ENCODE measurements around the gene RGS7.
"Not testable (repeated sequence)": the region's sequence is repeated elsewhere in the genome, so short reads cannot be mapped to it uniquely, and the experiment has no call there.

Gene RGS7

DNA sequence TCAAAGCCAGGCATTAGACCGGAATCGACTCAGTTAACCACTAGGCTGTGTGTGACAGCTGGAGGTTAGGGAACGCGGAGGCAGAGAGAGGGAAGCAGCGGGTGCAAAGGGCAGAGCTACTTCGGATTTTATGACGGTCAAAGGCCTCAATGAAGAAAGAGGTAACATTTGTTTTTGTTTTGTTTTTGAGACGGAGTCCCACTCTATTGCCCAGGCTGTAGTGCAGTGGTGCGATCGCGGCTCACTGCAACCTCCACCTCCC lies 468.3 kb downstream of the RGS7 start:
- TF ChIP-seq, protein P1, sequence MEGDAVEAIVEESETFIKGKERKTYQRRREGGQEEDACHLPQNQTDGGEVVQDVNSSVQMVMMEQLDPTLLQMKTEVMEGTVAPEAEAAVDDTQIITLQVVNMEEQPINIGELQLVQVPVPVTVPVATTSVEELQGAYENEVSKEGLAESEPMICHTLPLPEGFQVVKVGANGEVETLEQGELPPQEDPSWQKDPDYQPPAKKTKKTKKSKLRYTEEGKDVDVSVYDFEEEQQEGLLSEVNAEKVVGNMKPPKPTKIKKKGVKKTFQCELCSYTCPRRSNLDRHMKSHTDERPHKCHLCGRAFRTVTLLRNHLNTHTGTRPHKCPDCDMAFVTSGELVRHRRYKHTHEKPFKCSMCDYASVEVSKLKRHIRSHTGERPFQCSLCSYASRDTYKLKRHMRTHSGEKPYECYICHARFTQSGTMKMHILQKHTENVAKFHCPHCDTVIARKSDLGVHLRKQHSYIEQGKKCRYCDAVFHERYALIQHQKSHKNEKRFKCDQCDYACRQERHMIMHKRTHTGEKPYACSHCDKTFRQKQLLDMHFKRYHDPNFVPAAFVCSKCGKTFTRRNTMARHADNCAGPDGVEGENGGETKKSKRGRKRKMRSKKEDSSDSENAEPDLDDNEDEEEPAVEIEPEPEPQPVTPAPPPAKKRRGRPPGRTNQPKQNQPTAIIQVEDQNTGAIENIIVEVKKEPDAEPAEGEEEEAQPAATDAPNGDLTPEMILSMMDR (IDR thresholded peaks at IDR 0.05), result no peak
- no peaks in the 10 kb centered on the region for H3K36me3 ChIP-seq
- no peak overlapping the region for H3K27ac ChIP-seq
- no peak overlapping the region for H3K4me3 ChIP-seq (ENCODE audit: low read depth in 1 of 2, low read length in 1 of 2)
- H3K9me3 ChIP-seq, result no peaks in the 10 kb centered on the region
- H3K4me1 ChIP-seq (ENCODE audit: control insufficient read depth in 1 of 2, insufficient read depth in 1 of 2, low read depth in 1 of 2, low read length in 1 of 2), result no peaks in the 10 kb centered on the region
- no peaks in the 10 kb centered on the region for H3K27me3 ChIP-seq

- no peaks in the 10 kb centered on the region for H3K36me3 ChIP-seq
- no peaks in the 10 kb centered on the region for H3K27me3 ChIP-seq
- no peak overlapping the region for H3K4me3 ChIP-seq (ENCODE audit: low read depth in 1 of 2, low read length in 1 of 2)
- H3K27ac ChIP-seq, result no peak overlapping the region
- TF ChIP-seq, protein P1 (IDR thresholded peaks at IDR 0.05), result no peak
- H3K4me1 ChIP-seq (ENCODE audit: control insufficient read depth in 1 of 2, insufficient read depth in 1 of 2, low read depth in 1 of 2, low read length in 1 of 2), result no peaks in the 10 kb centered on the region
- no peaks in the 10 kb centered on the region for H3K9me3 ChIP-seq
These were observed 468.8 kb downstream of the RGS7 start for GRCh38 chr1:240888039-240888786.

DNA sequence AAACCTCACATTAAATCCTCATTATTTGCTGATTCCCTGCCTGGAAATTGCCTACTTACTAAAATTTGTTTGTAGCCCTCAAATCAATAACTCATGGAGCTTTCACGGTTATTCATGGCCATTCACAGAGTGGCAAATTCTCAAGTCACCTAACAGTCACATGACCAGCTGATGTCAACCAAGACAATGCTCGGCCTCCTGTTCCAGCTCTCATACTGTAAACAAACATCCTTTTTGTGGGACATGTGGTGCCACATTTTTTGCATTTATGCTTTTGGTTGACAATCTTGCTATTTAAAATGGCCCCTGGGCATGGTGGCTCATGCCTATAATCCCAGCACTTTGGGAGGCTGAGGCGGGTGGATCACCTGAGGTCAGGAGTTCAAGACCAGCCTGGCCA lies 473.5 kb downstream of the RGS7 start:
- H3K4me1 ChIP-seq (ENCODE audit: control insufficient read depth in 1 of 2, insufficient read depth in 1 of 2, low read depth in 1 of 2, low read length in 1 of 2), result no peaks in the 10 kb centered on the region
- no peak overlapping the region for H3K27ac ChIP-seq
- TF ChIP-seq, protein P1 (IDR thresholded peaks at IDR 0.05), result no peak
- no peaks in the 10 kb centered on the region for H3K36me3 ChIP-seq
- H3K4me3 ChIP-seq (ENCODE audit: low read depth in 1 of 2, low read length in 1 of 2), result no peak overlapping the region
- no peaks in the 10 kb centered on the region for H3K27me3 ChIP-seq
- H3K9me3 ChIP-seq, result no peaks in the 10 kb centered on the region

DNA sequence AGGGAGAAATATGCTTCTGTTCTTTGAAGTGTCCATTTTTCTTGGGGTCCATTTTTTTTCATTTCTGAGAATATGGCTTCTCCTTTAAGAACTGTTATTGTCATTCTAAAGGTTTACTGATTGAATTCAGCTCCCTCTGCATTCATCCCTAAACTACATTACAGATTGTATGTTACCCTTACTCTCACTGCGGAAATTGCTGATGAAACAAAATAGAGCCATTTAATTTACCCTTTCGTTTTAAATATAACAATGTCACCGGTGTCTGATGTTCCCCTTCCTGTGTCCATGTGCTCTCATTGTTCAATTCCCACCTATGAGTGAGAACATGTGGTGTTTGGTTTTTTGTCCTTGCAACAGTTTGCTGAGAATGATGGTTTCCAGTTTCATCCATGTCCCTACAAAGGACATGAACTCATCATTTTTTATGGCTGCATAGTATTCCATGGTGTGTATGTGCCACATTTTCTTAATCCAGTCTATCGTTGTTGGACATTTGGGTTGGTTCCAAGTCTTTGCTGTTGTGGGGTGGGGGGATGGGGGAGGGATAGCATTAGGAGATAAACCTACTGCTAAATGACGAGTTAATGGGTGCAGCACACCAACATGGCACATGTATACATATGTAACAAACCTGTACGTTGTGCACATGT lies 474.2 kb downstream of the RGS7 start:
- H3K9me3 ChIP-seq; H3K4me1 ChIP-seq (ENCODE audit: control insufficient read depth in 1 of 2, insufficient read depth in 1 of 2, low read depth in 1 of 2, low read length in 1 of 2); H3K36me3 ChIP-seq; H3K27me3 ChIP-seq; H3K4me3 ChIP-seq (ENCODE audit: low read depth in 1 of 2, low read length in 1 of 2); H3K27ac ChIP-seq: not testable (repeated sequence)

DNA sequence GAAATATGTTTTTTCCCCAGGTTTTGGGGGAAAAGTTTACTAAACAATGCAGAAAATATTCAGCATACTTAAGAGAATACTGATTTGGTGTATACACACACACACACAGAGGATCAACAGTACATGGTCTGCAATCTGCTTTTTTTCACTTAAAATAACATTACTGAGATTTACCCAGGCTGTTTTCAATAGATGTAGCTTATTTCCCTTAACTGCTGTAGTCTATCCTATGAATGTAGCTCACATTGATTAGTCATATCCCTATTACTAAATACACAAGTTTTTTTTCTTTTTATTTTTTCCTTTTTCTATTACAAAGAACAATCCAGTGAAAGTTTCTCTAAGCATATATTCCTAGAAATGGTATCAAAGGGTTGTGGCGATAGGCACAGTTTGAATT lies 478.4 kb downstream of the RGS7 start:
- no peaks in the 10 kb centered on the region for H3K9me3 ChIP-seq
- H3K27ac ChIP-seq, result no peak overlapping the region
- H3K4me1 ChIP-seq (ENCODE audit: control insufficient read depth in 1 of 2, insufficient read depth in 1 of 2, low read depth in 1 of 2, low read length in 1 of 2), result no peaks in the 10 kb centered on the region
- H3K27me3 ChIP-seq, result no peaks in the 10 kb centered on the region
- no peaks in the 10 kb centered on the region for H3K36me3 ChIP-seq
- no peak overlapping the region for H3K4me3 ChIP-seq (ENCODE audit: low read depth in 1 of 2, low read length in 1 of 2)
- TF ChIP-seq, protein P1 (IDR thresholded peaks at IDR 0.05), result no peak

DNA sequence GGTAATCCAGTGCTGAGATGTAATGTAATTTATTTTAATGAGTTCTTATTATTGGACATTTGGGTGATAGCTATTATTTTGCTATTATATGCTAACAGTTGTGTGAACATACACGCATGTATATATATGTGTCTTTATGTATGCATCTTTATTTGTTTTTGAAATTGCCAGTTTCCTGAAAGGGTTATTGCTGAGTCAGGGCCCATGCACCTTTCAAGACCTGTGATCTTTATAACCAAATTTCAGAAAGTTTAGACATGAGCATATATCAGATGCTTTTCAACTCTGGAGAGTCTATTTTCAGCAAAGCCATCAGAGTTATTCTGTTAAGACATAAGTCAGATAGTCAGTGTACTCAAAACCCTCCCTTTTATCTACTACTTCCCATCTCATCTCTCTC lies 479.4 kb downstream of the RGS7 start:
- Histone ChIP-seq H3K27ac (no peak overlapping the region), H3K9me3 (no peaks in the 10 kb centered on the region), H3K4me1 (ENCODE audit: control insufficient read depth in 1 of 2, insufficient read depth in 1 of 2, low read depth in 1 of 2, low read length in 1 of 2) (no peaks in the 10 kb centered on the region), H3K27me3 (no peaks in the 10 kb centered on the region), H3K36me3 (no peaks in the 10 kb centered on the region), H3K4me3 (ENCODE audit: low read depth in 1 of 2, low read length in 1 of 2) (no peak overlapping the region)
- TF ChIP-seq, protein P1 (IDR thresholded peaks at IDR 0.05), result no peak
